Subcutaneous abdominal adipose tissue (tissue), 5 donors: ENCODE data around the gene SHROOM2.

Experiments
- H3K27ac ChIP-seq: one replicate; pipeline ENCODE4 v1.7.0; 2013; ENCODE audit warnings: low read depth, mild to moderate bottlenecking, inconsistent platforms, low read length, moderate library complexity
- H3K27me3 ChIP-seq, 5 donors: one replicate each; pipeline ENCODE4 v1.7.0; 2013; ENCODE audit warnings: low read length in 5 of 5, inconsistent platforms in 1 of 5; ENCODE audit not compliant: control insufficient read depth in 5 of 5, insufficient read depth in 4 of 5
- H3K36me3 ChIP-seq, 5 donors: one replicate each; pipeline ENCODE4 v1.7.0; 2013; ENCODE audit warnings: low read length in 5 of 5; ENCODE audit not compliant: control insufficient read depth in 5 of 5, insufficient read depth in 5 of 5
- H3K4me1 ChIP-seq, 5 donors: one replicate each; pipeline ENCODE4 v1.7.0; 2013; ENCODE audit warnings: low read length in 5 of 5, mild to moderate bottlenecking in 3 of 5, moderate library complexity in 1 of 5; ENCODE audit not compliant: control insufficient read depth in 5 of 5, insufficient read depth in 5 of 5
- H3K4me3 ChIP-seq, 5 donors: one replicate each; pipeline ENCODE4 v1.7.0; 2013; ENCODE audit warnings: low read length in 5 of 5, low read depth in 1 of 5
- H3K9ac ChIP-seq, 5 donors: one replicate each; pipeline ENCODE4 v1.7.0; 2013; ENCODE audit warnings: low read length in 5 of 5, mild to moderate bottlenecking in 4 of 5, moderate library complexity in 3 of 5
- H3K9me3 ChIP-seq, 5 donors: one replicate each; pipeline ENCODE4 v1.7.0; 2013; ENCODE audit warnings: low read length in 5 of 5; ENCODE audit not compliant: control insufficient read depth in 5 of 5
- donor health status: healthy.
- donor health status: healthy.
- donor health status: healthy.
- donor health status: healthy.
- donor health status: healthy.

SHROOM2 gene

DNA sequence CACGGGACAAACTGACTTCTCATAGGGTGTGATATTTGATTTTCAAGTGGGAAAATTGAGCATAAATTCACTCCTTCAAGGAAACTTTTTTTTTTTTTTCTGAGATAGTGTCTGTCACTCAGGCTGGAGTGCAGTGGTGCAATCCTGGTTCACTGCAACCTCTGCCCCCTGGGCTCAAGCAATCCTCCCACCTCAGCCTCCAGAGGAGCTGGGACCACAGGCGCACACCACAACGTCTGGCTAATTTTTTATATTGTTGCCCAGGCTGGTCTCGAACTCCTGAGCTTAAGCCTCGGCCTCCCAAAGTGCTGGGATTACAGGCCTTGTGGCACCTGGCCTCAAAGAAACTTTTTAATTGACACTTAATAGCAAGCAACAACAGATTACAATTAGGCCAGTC is 194.7 kb downstream of the SHROOM2 start:
- no peak overlapping the region for H3K9ac ChIP-seq
- H3K9me3 ChIP-seq: peaks cover 0 to under 1% (median 0%) of the 10 kb centered on the region in 5 donors
- H3K4me3 ChIP-seq: no peak overlapping the region
- peaks cover 0 to 15% (median 4%) of the 10 kb centered on the region in 5 donors for H3K4me1 ChIP-seq
- peaks cover 0 to 14% (median 7%) of the 10 kb centered on the region in 5 donors for H3K27me3 ChIP-seq
- H3K36me3 ChIP-seq: no peaks in the 10 kb centered on the region
- no peak overlapping the region for H3K27ac ChIP-seq

DNA sequence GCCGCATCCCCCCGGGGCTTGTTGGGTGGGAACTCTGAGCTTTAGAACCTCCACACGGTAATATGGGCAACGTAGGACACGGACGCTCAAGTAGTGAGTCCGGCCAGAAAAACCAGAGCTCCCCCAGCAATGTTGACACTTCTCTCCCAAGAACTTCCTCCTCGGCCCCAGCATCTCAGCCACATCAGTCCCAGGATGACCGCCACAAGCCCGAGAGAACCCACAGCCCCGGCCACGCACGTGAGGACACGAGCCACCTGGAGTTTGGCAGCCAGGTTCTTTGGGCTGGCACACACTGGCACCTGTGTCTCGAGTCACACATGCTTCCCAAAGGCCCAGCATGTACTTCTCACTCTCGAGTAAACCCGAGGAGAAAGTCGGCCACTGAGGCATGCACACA is 197.2 kb downstream of the SHROOM2 start:
- peaks cover 0 to 15% (median 4%) of the 10 kb centered on the region in 5 donors for H3K4me1 ChIP-seq
- H3K27ac ChIP-seq: no peak overlapping the region
- H3K9me3 ChIP-seq: no peaks in the 10 kb centered on the region
- peaks cover 0 to 12% (median 4%) of the 10 kb centered on the region in 5 donors for H3K27me3 ChIP-seq
- H3K36me3 ChIP-seq: no peaks in the 10 kb centered on the region
- H3K9ac ChIP-seq: no peak overlapping the region
- no peak overlapping the region for H3K4me3 ChIP-seq

DNA sequence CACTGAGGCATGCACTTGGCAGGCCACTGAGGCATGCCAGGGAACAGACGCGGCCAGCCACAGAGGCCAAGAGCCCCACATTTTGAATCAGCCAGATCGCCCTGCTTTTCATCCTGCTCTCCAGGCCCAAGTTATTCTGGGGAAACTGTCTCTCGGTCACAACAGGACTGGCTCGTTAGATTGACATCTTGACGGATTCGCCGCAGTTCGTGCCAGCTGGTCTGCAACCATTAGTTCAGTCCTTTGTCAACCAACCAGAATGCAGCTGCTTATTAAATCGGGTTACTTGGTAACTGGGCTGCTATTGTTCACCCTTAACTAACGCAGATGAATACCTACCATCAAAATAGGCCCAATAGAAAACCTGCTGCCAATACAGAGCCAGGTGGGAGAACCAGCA is 197.6 kb downstream of the SHROOM2 start:
- no peaks in the 10 kb centered on the region for H3K36me3 ChIP-seq
- peaks cover 0 to 15% (median 4%) of the 10 kb centered on the region in 5 donors for H3K4me1 ChIP-seq
- H3K27ac ChIP-seq: no peak overlapping the region

DNA sequence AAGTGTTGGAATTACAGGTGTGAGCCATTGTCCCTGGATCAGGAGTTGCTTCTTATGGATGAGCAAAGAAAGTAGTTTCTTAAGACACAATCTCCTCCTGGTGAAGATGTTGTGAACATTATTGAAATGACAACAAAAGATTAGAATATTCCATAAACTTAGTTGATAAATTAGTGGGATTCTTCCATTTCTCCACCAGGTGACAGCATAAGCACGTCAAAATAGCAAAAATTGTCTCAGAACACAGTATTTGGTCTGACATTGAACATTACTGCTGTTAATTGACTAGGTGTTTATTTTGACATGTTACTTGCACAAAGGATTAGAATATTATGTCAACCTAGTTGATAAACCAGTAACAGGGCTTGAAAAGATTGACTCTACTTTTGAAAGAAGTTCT is 202.5 kb downstream of the SHROOM2 start:
- no peak overlapping the region for H3K27ac ChIP-seq
- peaks cover 0 to 4% (median under 1%) of the 10 kb centered on the region in 5 donors for H3K27me3 ChIP-seq
- H3K4me3 ChIP-seq: no peak overlapping the region
- H3K4me1 ChIP-seq: no peaks in the 10 kb centered on the region
- no peaks in the 10 kb centered on the region for H3K9me3 ChIP-seq
- H3K9ac ChIP-seq: no peak overlapping the region
- no peaks in the 10 kb centered on the region for H3K36me3 ChIP-seq

More for the DNA sequence above, 197.6 kb downstream of the SHROOM2 start:
- no peak overlapping the region for H3K9ac ChIP-seq
- H3K4me3 ChIP-seq: no peak overlapping the region
- H3K27me3 ChIP-seq: peaks cover 0 to 12% (median 4%) of the 10 kb centered on the region in 5 donors
- no peaks in the 10 kb centered on the region for H3K9me3 ChIP-seq

DNA sequence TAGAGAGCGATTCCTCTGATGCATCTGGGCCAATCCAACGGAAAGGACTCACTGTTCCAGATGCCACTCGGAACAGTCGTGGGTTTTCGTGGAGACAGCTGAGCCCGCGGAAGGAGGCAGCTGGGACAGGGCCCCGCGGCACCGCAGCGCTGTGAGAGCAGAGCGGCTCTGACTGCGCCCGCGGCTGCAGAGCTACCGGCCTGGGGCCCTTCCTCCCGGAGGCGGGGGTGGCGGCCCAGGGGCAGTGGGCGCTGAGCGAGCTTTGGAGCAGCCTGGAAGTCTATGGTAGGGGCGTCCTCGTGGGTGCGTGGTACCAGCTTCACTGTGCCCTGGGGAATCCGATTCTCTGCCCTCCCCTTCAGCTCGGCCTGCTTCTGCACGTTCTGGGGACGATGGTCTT is 205.8 kb downstream of the SHROOM2 start:
- no peak overlapping the region for H3K9ac ChIP-seq
- H3K27ac ChIP-seq: no peak overlapping the region
- H3K27me3 ChIP-seq: peaks cover 0 to under 1% (median 0%) of the 10 kb centered on the region in 5 donors
- no peaks in the 10 kb centered on the region for H3K9me3 ChIP-seq
- no peaks in the 10 kb centered on the region for H3K36me3 ChIP-seq
- no peak overlapping the region for H3K4me3 ChIP-seq
- peaks cover 0 to 2% (median 0%) of the 10 kb centered on the region in 5 donors for H3K4me1 ChIP-seq

DNA sequence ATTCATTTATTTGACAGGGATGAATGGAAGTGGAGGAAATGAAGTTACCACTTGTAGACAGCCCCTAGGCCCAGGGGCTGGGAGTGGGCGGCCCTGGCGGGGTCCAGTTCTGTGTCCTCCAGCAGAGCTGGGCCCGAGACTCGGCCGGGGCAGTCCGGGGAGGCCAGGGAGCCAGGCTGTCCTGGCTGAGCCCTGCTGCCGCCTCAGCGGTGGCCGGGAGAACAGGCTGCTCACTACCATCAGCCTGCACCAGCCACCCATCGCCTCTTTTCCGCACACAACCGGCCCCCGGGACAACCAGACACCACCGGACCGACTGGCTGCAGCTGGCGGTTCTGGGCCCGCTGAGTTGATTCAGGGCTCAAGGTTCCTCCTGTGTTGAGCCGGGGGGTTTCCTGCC is 206.5 kb downstream of the SHROOM2 start:
- Histone ChIP-seq H3K4me1 (peaks cover 0 to 2% (median 0%) of the 10 kb centered on the region in 5 donors), H3K36me3 (no peaks in the 10 kb centered on the region), H3K4me3 (no peak overlapping the region), H3K27ac (no peak overlapping the region), H3K9me3 (no peaks in the 10 kb centered on the region), H3K9ac (no peak overlapping the region), H3K27me3 (peaks cover 0 to 6% (median 0%) of the 10 kb centered on the region in 5 donors)

DNA sequence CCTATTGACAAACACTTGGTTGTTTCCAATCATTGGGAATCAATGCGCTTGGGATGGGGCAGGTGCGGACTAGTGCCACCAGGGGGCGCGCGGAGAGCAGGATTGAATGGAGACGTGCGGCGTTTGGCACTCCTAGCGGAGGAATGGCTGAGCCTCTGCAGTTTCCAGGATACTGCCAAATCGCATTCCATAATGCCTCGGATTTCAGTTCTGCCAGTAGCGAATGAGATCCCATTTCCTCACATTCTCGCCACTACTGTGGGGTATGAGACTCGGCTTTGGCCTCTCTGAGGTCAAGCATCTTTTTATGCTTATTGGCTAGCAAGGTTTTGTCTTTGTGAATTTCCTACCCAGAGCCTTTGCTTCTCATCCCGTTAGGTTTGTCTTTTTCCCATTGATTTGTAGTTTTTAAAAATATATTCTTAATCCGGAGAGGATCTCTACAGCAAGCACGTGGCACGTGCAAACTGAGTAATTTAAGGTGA is 209.7 kb downstream of the SHROOM2 start:
- peaks cover 0 to 2% (median 0%) of the 10 kb centered on the region in 5 donors for H3K4me1 ChIP-seq
- peaks cover 0 to 6% (median 0%) of the 10 kb centered on the region in 5 donors for H3K27me3 ChIP-seq
- no peaks in the 10 kb centered on the region for H3K9me3 ChIP-seq
- no peaks in the 10 kb centered on the region for H3K36me3 ChIP-seq
- no peak overlapping the region for H3K9ac ChIP-seq
- H3K27ac ChIP-seq: no peak overlapping the region
- peak overlapping the region in 1 of 5 donors; percentile 32 for H3K4me3 ChIP-seq

DNA sequence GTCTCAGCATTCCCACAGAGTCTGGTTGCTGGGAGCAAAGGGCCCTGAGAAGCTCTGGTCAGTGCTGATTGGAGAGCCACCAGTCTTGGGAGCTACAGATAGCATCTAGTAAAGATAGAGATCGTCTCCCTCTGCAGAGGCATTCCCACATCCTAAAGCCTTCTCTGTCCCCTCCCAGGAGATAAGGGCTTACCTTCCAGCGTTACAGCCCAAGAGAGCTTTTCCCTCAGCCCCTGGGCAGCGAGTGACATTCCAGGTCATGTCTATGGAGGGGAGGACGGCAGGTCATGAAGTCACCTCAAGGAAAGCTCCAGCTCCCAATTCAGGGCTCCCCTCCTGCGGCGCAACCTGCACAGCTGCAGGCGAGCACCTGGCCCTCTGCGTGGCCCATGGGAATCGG is 210.8 kb downstream of the SHROOM2 start:
- Histone ChIP-seq H3K9me3 (no peaks in the 10 kb centered on the region), H3K27me3 (peaks cover 0 to 12% (median 3%) of the 10 kb centered on the region in 5 donors), H3K36me3 (no peaks in the 10 kb centered on the region), H3K4me1 (peaks cover 0 to 2% (median 0%) of the 10 kb centered on the region in 5 donors), H3K9ac (no peak overlapping the region), H3K4me3 (no peak overlapping the region), H3K27ac (no peak overlapping the region)

DNA sequence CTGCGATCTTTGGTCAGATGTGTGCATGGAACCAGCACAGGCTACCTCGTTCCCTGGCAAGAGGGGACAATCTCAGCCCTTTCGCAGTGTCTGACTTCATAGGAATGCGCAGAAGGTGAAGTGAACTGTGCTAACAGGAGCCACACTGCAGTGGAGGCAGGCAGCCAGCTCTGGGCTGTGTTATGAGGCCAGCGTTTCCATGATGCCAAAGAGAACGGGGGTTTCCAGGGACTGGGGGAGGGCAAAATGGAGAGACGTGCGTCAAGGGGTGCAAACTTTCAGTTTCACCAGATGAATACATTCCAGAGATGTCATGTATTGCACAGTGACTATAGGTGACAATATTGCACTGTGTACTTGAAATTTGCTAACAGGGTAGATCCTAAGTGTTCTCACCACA is 211.3 kb downstream of the SHROOM2 start:
- peaks cover 0 to 13% (median 3%) of the 10 kb centered on the region in 5 donors for H3K27me3 ChIP-seq
- peaks cover 0 to 2% (median 0%) of the 10 kb centered on the region in 5 donors for H3K4me1 ChIP-seq
- H3K27ac ChIP-seq: no peak overlapping the region
- no peak overlapping the region for H3K4me3 ChIP-seq
- H3K36me3 ChIP-seq: no peaks in the 10 kb centered on the region
- H3K9ac ChIP-seq: no peak overlapping the region
- H3K9me3 ChIP-seq: no peaks in the 10 kb centered on the region
